ENCODE results near the gene ANKS1B.

Gene ANKS1B

DNA sequence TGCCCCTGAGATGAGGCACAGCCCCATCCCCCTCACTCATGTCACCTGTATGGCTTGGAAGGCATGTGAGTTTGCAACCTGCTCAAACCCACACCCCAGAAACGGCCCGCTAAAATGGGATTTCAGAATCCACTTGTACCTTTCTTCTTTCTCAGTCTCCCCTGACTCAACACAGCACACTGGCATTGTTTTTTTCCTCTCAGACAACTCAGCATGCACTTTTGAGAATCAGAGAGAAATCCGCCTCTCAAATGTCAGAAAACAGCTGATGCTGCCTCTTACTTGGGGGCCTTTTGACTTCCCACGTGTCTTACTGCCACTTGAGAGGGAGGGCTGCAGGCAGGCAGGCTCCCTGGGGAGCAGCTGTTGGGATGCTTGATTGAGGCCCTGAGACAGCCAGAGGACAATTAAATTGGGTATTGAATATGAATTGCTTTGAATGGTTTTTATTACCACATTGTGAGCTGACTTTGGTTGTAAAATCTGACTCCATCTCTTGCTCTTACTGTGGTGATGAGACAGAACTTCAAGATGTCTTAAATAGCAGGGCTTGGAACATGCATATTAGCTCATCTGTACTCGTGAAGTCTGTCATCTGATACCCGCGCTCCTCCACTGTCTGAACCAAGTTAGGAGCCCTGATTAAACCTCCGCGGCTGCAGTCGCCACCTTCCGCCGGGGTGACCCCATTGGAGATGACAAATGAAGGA lies 1243.0 kb downstream of the ANKS1B start:
- DNase-seq (ENCODE audit: low read depth in 2 of 2, low spot score in 1 of 2), result no peak

DNA sequence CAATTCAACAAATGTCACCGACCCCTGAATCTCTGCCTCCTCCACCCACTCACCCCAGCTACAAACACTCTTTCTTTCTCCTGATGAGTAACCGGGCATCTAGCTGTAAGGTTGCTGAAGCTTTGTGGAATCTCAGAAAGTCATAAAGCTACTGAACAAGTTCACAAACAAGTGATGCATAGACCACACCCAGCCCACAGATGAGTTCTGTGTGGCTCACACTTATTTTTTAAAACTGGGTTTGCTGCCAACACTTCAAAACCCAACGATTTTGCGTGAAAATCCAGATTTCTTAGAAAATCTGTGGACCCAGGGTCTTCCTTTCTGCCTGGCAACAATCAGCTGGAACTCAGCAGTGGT lies 1243.6 kb downstream of the ANKS1B start:
- no peak for DNase-seq (ENCODE audit: low read depth in 2 of 2, low spot score in 1 of 2)

DNA sequence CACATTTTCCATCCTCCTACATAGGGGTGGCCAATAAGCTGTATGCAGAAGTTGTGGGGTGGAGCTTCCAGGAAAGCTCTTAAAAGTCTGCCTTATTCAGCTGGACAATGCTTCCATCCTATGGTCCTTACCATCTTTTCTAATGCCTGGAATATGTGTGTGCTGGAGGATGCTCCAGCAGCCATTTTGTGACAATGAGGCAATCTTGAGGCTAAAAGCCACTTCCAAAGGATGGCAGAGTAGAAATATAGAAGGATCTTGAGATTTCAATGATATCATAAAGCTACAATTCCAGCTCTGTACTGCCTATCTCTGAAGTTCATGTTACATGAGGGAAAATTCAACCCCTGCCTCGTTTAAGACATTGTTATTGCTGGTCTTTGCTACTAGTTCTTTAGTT lies 1244.0 kb downstream of the ANKS1B start:
- no peak for DNase-seq (ENCODE audit: low read depth in 2 of 2, low spot score in 1 of 2)

DNA sequence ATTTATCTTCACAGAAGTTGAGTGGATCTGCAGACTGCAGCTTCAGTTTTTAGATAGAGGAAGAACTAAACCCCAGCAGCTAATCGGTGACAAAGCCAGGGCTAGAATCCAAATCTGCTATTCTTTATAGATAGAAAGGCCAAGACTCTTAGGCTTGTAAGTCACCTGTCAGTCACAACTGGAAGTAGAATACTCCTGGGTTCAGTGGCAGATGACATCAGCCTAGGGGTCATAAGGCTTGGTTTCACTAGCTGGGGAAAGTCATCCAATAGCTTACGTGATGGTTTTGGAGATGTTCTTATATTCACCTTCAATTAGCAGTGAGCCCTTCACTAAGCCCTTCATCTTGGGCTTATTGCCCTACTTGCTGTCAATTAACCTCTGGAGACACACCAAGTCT lies 1246.2 kb downstream of the ANKS1B start:
- no peak for DNase-seq (ENCODE audit: low read depth in 2 of 2, low spot score in 1 of 2)

DNA sequence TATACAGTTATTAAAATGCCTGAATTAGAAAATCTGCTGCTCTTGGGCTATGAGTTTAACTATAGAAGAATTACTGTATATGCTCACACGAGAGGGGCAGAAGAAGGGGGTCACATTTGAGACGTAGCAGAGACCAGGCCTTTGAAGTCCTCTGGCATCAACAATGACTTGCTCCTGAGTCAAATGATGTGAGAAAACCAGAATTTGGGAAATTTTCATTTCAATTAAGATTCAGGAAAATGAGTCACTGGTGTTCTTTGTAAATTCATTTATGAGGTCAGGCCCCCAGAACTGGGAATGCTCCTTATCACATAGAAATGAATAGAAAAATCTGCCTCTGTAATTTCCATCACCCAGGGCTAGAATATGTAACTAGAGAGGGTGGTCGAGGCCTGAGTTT lies 1246.7 kb downstream of the ANKS1B start:
- no peak for DNase-seq (ENCODE audit: low read depth in 2 of 2, low spot score in 1 of 2)

DNA sequence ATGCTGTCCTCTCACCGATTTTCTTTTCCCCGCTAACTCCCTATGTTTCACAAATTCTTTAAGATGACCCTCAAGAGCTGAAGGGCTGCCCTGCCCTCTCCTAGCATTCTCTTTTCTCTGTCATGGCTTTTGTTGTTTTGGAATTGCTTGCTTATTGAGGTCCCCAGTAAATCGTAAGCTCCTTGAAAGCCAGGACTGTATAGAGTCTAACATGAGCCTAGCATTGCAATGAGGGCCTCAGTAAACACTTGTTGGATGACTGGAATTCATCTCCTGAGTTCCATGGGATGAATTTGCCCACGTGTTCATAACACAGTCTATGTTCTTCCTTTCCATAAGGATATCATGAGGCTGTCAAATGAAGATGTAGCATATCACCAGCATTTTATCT lies 1247.4 kb downstream of the ANKS1B start:
- DNase-seq (ENCODE audit: low read depth in 2 of 2, low spot score in 1 of 2), result no peak

DNA sequence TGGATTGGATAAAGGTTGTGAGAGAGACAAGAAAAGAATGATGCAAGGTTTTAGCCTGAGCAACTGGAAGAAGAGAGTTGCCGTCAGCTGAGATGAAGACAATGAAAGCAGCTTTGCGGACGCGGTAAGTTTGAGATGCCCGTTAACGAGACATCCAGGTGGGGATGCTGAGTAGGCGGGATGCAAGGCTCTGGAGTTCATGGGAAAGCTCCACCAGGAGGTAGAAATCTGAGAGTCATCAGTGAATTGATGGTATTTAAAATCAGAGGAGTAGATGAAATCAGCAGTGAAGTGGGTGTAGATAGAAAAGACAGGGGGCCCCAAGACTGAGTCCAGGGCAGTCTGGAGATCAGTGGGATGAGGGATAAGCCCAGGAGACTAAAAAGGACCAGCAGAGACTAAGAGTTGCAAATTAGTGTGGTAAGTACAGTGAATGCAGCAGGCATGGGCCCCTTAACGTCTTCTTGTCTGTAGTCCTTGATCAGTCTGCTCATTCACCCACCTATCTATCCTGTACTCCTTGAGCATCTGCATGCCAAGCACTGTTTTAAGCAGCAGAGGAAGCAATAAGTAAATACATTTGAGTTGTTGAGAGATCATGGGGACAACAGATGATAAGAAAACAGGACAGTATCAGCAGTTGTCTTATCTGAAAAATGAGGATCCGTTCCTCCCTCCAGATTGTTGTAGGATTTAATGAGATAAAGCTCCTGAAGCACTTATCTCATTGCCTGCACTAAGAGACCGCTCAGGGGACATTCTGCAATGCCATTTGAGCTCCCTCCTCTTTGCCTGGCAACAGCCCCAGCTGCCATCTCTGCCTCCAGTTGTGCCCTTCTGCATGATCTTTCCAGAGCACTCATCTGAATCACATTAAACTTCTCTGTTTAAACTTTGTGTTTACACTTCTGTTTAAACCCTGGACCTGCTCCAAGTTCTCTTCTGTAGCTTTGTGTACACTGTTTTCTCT lies 1248.1 kb downstream of the ANKS1B start:
- no peak for DNase-seq (ENCODE audit: low read depth in 2 of 2, low spot score in 1 of 2)

DNA sequence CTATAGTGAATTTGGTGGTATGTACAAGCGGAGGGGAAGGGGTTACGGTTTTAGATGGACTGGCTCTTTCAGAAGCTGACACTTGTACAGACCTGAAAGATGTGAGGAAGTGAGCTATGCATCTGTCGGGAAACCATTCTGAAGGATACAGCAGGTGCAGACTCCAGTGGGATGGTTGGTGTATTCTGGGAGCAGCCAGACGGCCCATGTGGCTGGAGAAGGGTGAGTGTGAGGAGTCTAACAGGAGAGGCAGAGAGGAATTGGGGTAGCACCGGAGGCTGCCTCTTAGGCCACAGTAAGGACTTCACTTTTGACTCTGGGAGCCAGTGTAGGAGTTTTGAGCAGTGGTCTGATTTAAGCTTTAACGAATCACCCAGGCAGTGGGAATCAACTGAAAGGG lies 1248.9 kb downstream of the ANKS1B start:
- DNase-seq (ENCODE audit: low read depth in 2 of 2, low spot score in 1 of 2), result no peak

DNA sequence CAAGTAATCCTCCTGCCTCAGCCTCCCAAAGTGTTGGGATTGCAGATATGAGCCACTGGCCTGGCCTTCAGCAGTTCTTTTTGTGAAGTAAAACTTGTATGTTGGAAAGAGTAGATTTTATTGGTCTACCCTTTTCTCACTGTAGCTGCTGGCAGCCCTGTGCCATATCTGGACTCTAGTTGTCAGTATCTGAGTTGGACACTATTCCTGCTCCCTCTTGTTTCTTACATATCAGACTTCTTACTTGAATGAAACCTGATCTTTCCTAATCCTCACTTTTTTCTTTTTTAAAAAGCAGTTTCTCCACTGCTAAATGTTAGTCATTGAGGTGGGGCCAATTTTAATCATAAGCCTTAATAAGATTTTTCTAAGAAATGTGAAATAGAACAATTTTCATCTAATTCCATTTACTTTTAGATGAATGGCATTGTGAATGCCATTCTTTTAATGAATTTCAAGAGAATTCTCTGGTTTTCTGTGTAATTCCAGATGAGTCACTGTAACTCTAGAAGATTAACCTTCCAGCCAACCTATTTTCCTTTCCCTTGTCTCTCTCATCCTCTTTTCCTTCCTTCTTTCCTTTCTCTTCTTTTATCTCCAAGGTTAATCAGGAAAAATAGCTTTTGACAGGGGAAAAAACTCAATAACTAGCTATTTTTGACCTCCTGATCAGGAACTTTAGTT lies 1250.9 kb downstream of the ANKS1B start:
- DNase-seq (ENCODE audit: low read depth in 2 of 2, low spot score in 1 of 2), result no peak

DNA sequence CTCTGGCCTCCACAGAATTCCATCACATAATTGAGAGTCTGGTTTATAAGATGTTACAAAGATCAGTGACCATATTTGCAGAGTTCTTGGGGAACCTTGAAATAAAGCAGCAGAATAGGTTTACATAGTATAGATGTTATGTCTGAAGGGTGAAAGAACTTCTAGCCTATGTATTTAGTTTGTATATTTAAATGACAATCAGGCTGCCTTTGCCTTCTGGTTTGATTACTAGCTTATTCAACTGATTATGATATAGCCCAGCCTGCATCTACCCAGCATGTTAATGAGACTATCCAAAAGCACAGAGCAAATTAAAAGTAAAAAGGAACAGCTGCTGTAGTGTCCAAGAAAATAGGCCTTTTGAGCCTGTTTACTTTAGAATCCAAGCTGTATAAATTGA lies 1254.3 kb downstream of the ANKS1B start:
- DNase-seq (ENCODE audit: low read depth in 2 of 2, low spot score in 1 of 2), result no peak

DNA sequence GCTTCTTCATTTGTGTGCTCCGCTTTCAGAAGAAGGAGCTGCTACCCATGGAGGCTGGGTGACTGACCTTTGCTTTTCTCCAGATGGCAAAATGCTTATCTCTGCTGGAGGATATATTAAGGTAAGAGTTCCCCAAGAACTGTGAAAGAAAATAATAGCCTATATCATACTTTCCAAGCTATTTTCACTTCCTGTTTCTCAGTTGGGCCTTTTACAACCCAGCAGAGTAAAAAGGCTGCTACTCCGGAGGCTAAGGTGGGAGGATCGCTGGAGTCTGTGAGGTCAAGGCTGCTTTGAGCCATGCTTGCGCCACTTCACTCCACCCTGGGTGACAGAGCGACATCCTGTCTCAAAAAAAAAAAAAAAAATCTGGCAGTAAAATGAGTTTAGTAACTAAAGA lies 1257.5 kb downstream of the ANKS1B start:
- no peak for DNase-seq (ENCODE audit: low read depth in 2 of 2, low spot score in 1 of 2)

DNA sequence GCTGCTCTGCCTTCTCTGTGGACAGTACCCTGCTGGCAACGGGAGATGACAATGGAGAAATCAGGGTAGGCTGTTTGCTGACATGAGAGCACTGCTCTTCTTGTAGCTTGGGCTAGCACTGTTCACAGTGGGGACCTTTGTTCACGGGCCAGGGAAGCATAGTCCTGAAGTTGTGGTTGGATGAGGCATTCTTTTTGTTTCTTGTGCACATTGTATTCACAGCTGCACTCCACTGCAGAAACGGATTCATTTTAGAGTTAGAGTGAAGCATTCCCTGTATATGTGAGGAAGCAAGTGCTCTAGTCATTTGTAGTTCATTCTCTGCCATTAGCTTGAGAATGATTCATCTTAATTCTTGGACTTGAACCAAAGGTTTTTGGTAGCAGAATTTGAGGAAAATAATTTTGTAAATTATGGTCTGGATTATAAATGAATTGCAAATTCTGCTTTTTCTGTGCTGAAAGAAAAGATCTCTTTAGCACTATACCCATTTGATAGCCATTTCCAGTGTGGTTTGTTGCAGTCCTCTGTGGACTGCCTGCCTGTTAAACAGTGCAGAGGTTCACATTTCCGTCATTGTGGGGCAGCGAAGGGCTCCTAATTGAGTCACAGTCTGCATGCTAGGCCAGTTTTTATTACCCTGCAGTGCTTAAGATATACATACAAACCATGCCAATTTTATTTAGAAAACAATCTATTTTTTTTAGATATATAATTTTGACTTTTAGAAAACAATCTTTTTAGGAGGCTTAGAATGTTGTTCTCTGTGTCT lies 1259.1 kb downstream of the ANKS1B start:
- DNase-seq (ENCODE audit: low read depth in 2 of 2, low spot score in 1 of 2), result no peak

DNA sequence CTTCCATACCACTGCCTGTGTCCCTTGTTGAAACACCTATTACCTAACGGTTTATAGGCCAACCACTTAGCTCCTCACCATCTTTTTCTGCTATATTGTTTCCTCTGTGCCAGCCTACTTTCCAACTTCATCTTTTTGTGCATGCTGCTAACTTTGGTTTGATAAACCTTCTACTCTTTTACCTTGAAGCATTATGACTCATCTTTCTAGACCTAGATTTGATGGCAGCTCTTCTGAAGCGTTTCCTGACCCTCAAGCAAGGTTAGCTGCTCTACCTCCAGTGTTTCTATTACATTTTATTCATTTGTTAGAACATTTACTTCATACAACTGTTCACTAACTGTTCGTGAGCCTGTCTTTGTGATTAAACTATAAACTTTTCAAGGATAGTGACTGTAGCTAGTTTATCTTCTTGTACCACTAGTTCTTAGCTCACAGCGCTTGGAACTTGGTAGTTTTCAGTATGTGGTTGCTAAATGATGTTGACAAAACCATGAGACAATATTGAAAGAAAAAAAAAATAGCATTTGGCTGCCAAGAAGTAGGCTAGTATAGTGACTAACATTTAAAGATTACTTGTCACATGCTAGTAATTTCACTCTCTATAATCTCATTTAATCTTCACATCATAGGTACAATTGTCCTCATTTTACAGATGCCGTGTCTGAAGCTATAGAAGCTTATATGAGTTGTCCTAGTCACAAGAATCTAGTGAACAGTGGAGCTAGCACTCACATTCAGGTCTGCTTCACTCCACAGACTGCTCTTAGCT lies 1260.2 kb downstream of the ANKS1B start:
- DNase-seq (ENCODE audit: low read depth in 2 of 2, low spot score in 1 of 2), result no peak

DNA sequence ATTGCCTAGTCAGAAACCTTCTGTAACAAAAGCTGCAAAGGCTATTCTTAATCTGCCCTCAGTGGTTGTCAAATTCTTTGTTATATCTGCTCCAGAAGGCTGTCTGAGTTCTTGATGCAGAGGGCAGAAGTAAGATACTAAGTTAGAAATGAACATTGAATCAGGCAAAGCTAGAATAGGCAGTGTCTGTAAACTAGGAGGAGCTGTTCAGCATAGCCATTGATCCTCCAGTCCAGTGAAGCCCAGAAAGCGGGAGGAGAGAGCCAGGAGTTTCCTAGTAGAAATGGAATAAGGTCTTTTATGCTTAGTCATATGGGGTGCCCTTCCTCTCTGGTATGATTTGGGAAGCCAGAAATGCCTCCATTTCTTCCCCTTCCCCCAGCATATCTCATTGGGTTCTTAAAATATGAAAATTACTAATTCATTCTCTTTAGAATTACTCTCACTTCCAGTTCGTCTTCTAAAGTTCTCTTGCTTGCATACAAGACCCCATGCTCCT lies 1263.5 kb downstream of the ANKS1B start:
- DNase-seq (ENCODE audit: low read depth in 2 of 2, low spot score in 1 of 2), result no peak

DNA sequence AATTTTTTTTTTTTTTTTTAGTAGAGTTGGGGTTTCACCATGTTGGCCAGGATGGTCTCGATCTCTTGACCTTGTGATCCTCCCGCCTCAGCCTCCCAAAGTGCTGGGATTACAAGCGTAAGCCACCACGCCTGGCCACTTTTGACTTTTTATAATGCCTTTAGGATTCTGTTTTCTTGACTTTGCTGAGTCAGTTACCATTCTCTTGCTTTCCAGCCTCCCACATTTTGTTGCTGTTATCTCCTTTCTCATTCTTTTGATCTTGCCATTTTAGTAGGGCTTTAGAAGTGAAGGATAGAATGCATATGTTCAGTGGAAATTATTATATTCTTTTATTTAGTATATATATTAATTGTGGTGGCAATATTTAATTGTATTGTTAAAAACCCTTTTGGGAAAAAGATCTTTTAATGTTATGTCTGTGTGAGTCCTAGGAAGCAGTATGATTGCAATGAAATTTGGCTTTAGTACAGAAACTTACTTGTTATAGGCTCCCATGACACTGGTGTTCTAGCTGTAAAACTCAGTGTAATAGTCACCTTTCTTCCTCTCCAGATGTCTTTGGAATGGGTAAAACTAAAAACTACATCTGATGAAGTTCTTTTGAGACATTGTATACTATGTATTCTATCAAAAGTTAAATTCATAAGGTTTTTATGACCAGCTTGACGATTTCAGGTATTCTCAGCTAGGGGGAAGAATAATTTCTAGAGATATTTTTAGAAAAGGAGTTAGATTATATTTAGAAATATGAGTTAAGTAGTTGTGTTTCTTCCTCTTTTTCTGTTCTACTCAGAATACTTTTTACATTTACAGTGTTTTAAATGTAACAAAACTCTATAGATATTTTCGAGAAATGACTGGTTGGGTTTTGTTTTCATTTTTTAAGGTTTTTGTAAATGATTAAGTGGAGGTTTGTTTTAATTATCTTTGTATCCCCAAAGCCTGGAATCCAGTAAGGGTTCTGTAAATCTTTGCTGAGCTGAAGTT lies 1264.9 kb downstream of the ANKS1B start:
- no peak for DNase-seq (ENCODE audit: low read depth in 2 of 2, low spot score in 1 of 2)

DNA sequence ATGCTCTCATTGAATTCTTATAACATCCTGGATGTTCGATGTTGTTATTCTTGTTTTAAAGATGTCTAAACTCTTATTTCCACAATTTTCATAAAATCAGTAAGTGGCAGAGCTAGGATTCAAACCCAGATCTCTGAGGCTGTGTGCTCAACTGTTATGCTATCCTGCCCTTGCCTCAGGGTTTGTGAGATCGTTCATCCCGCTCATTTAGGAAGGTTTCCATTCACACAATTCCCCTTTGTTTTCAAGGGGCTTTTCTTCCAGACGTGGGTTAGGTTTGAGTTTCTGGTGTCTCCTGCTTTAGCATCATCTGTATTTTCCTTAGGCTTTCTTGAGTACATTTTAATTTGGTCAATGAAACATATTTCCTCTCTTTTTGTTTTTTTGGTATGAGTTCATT lies 1270.3 kb downstream of the ANKS1B start:
- no peak for DNase-seq (ENCODE audit: low read depth in 2 of 2, low spot score in 1 of 2)

DNA sequence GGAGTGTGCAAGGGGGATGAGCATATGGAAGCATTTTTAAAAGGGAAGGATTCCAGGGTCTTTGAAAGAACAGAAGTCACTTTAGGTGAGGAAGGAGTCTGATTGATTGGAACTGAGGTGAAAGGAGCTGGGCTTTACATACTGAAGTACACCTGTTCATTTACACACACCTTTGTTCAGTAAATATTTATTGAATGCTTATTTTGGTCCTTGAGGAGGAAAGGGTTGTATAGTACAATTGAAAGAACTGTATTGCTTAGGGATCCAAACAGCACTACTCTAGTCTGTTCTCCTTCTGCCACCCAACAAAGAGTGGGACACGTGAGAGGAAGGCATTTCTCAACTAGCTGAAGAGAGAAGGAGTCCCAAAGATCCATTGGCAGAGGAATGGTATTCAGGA lies 1275.7 kb downstream of the ANKS1B start:
- DNase-seq (ENCODE audit: low read depth in 2 of 2, low spot score in 1 of 2), result no peak

DNA sequence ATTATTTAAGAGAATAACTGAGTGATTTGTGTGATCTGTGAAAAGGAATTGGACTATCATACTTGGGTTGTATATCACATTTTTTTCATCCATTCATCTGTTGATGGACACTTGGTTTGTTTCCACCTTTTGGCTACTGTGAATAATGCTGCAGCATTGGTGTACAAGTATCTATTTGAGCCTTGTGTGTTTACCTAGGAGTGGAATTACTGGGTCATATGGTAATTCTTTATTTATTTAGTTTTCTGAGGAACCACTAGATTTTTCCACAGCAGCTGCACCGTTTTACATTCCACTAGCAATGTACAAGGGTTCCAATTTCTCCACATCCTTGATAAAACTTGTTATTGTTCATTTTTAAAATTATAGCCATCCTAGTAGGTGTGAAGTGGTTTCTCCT lies 1283.6 kb downstream of the ANKS1B start:
- no peak for DNase-seq (ENCODE audit: low read depth in 2 of 2, low spot score in 1 of 2)

DNA sequence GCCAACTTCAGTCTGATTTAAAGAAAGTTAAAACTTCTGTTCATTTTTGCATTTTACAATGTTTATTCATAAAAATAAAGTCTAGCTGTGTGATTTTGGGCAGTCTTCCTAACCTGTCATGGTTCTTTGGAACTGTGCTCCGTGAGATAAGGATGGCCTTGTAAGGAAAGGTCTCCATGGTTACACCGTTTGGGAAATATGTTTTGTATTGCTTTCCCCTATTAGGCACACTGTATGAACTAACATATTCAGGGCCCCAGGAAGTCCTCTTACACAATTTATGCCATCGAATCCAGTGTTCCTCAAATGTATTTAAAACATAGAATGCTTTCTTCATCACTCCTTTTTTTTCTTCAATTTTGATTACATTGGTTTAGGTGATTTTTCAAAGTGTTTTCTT lies 1285.2 kb downstream of the ANKS1B start:
- DNase-seq (ENCODE audit: low read depth in 2 of 2, low spot score in 1 of 2), result no peak

Data from stimulated activated CD8-positive, alpha-beta memory T cell treated with anti-CD3 and anti-CD28 coated beads, Interleukin-4, amount 100 ng/mL, for 1 hour (primary cell).